HG03460 (cell line): ENCODE data around the gene PIK3CG.
A peak's percentile ranks its signal among the peaks of the same experiment; 100 is the strongest.
"Not testable (repeated sequence)": the region's sequence is repeated elsewhere in the genome, so short reads cannot be mapped to it uniquely, and the experiment has no call there.

Source experiments
- ATAC-seq: cut with Tn5 transposase; IDR thresholded peaks from one replicate; pipeline ENCODE4 v1.9.1; 2021; ENCODE audit not compliant: unreplicated experiment

PIK3CG gene

DNA sequence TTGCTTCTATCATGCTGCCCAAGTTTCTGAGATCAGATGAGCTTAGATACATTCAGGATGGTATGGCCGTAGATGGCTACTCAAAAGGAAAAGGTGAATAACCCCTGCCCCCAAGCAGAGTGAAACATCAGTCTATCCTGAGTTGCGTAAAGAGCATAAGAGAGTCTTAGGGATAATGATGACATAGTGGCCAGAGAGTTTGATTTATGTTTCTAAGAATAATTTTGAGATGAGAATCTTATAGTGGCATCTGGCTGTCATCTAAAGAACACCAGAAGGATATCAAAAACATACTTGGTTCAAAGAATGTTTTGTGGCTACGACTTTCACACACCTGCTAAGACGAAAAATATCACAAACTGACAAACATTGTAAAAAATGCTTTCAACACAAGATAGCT is 20.6 kb downstream of the PIK3CG start:
- ATAC-seq, result no peak

- no peak for ATAC-seq
These were observed 22.3 kb downstream of the PIK3CG start for GRCh38 chr7:106887421-106887820.

- no peak for ATAC-seq
These were observed 23.1 kb downstream of the PIK3CG start for GRCh38 chr7:106888204-106888603.

GRCh38 chr7:106890952-106891351 is 25.9 kb downstream of the PIK3CG start:
- no peak for ATAC-seq

DNA sequence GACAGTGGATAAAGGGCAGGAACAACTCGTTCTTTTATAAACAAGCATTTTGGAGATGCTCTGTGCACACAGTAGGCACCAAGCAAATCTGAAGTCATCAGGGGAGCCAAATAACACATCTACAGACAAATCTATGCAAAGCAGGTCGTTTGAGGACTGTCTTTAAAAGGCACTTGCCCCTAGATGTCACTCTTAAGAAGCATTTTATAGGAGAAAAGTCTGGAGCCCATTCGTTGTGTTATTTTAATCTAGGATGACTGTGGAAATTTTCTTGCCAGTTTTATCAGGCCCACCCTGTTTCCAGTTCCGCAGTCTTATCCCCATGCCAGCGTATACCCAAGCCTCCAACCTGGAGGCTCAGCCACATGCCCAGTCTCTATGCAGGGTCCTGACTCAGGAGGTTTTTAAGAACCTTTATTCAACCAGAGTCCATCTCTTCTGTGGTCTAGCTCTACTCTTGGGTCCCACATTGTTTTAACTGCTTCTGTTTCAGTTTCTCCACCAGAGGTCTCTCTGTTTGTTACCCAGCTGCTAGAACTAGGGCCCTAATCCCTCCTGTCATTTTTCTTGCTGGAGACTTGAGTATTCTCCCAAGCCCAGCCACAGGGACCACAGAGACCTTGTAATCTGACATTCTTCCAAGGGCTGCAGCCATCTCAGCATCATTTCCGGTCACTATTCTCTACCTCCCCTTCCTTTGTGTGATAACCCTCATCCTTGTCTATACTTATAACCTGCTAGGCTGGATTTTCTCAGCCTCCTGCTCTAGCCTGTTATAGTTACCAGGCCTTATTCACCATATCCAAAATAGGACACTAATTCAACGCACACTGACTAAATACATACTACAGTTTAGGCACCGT is 26.7 kb downstream of the PIK3CG start:
- ATAC-seq, result no peak

- ATAC-seq, result no peak
These were observed 28.5 kb downstream of the PIK3CG start for GRCh38 chr7:106893591-106893990.

- peak; percentile 96 for ATAC-seq
These were observed 30.3 kb downstream of the PIK3CG start for GRCh38 chr7:106895246-106895864.

GRCh38 chr7:106896231-106896630 is 31.1 kb downstream of the PIK3CG start:
- ATAC-seq, result no peak

DNA sequence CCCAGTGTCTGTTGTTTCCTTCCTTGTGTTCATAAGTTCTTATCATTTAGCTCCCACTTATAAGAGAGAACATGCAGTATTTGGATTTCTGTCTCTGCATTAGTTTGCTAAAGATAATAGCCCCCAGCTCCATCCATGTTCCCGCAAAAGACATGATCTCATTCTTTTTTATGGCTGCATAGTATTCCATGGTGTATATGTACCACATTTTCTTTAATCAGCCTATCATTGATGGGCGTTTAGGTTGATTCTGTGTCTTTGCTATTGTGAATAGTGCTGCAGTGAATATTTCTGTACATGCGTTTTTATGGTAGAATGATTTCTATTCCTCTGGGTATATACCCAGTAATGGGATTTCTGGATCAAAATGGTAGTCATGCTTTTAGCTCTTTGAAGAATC is 32.5 kb downstream of the PIK3CG start:
- not testable (repeated sequence) for ATAC-seq

DNA sequence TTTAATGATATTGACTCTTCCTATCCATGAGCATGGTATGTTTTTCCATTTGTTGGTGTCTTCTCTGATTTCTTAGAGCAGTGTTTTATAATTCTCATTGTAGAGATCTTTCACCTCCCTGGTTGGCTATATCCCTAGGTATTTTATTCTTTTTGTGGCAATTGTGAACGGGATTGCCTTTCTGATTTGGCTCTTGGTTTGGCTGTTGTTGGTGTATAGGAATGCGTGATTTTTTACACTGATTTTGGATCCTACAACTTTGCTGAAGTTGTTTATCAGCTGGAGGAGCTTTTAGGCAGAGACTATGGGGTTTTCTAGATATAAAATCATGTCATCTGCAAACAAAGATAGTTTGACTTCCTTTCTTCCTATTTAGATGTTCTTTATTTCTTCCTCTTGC is 33.9 kb downstream of the PIK3CG start:
- not testable (repeated sequence) for ATAC-seq

- ATAC-seq, result no peak
These were observed 36.9 kb downstream of the PIK3CG start for GRCh38 chr7:106901828-106902441.

DNA sequence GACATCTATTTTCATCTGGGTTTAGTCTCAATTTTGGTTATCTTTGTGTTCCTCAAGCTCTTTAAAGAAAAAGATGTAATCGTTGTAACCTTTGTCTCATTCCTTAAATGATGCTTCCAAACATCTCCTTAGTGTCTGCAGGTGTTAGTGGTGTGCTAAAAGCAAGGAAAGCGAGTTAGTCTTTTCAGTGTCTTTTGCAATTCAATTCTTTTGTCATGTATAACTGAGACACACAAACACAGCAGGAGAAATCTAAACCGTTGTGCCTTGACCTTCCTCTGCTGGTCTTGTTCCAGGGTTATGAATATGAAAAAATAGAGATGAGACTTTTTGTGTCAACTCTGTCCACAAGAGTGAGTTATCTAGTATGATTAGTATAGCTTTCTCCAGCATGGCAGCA is 40.7 kb downstream of the PIK3CG start:
- no peak for ATAC-seq

GRCh38 chr7:106911959-106912358 is 46.9 kb downstream of the PIK3CG start:
- ATAC-seq, result no peak

GRCh38 chr7:106914018-106914607 is 49.0 kb downstream of the PIK3CG start:
- no peak for ATAC-seq

GRCh38 chr7:106915407-106915806 is 50.3 kb downstream of the PIK3CG start:
- no peak for ATAC-seq

GRCh38 chr7:106915873-106916272 is 50.8 kb downstream of the PIK3CG start:
- peak; percentile 99 for ATAC-seq

DNA sequence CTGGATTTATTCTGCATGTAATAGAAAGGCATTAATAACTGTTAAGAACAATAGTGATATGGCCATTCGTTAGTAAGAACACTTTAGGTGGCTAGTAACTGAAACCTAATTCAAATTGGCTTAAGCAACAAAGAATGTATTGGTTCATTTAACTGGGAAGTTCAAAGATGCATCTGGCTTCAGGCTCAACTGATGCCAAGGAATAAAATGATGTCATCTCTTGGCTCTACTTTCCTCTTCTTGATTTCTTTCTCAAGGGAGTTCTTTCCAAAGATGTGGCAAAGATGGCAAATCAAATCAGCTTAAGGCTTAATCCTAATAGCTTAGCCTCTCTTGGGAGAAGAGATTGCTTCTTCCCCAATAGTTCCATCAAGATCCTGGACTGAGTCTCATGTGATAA is 51.6 kb downstream of the PIK3CG start:
- ATAC-seq, result no peak

DNA sequence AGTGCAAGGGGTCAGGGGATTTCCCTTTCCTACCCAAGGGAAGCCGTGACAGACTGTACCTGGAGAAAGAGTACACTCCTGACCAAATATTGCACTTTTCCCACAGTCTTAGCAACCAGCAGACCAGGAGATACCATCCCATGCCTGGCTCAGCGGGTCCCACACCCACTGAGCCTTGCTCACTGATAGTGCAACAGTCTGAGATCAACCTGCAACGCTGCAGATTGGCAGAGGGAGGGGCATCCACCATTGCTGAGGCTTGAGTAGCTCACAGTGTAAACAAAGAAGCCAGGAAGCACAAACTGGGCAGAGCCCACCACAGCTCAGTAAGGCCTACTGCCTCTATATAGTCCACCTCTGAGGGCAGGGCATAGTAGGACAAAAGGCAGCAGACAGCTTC is 53.9 kb downstream of the PIK3CG start:
- ATAC-seq, result no peak

DNA sequence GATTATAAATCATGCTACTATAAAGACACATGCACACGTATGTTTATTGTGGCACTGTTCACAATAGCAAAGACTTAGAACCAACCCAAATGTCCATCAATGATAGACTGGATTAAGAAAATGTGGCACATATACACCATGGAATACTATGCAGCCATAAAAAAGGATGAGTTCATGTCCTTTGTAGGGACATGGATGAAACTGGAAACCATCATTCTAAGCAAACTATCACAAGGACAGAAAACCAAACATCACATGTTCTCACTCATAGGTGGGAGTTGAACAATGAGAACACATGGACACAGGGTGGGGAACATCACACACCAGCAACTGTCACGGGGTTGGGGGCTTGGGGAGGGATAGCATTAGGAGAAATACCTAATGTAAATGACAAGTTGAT is 59.4 kb downstream of the PIK3CG start:
- not testable (repeated sequence) for ATAC-seq

DNA sequence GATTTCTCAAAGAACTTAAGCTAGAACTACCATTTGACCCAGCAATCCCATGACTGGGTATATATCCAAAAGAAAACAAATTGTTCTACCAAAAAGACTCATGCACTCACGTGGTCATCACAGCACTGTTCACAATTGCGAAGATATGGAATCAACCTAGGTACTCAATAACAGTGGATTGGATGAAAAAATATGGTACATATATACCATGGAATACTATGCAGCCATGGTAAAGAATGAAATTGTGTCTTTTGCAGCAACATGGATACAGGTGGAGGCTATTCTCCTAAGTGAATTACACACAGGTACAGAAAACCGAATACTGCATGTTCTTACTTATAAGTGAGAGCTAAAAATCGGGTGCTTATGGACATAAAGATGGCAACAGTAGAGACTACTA is 61.8 kb downstream of the PIK3CG start:
- ATAC-seq, result no peak

GRCh38 chr7:106927536-106927935 is 62.5 kb downstream of the PIK3CG start:
- no peak for ATAC-seq

- not testable (repeated sequence) for ATAC-seq
These were observed 64.5 kb downstream of the PIK3CG start for GRCh38 chr7:106929616-106930015.
